BJ (cell line): Measurements from ENCODE around the gene EFCAB6. TPM values are rescaled to one million over a fixed set of nuclear protein-coding genes. Genes with fewer than 3 reads are reported as not detected.

Source experiments
- CTCF ChIA-PET: fragments of 350-600 bp; formaldehyde crosslinking; extraction: SDS; loops from one replicate; lab custom pipeline; 2021; ENCODE audit warnings: antibody characterized with exemption, inconsistent platforms; lab: Yijun Ruan, JAX
- POLR2A ChIA-PET: fragments of 300-600 bp; sonication (Branson Sonifier 250); formaldehyde crosslinking; extraction: SDS; loops from one replicate; lab custom pipeline; 2021; ENCODE audit warnings: antibody characterized with exemption; lab: Charles Lee
- DNase-seq: peaks from one replicate; pipeline ENCODE4 v3.0.0-alpha.2; 2011; ENCODE audit warnings: low read depth
- H3K27me3 ChIP-seq: 2 replicates; pipeline ENCODE4 v1.6.0; 2011; ENCODE audit warnings: low read length; ENCODE audit not compliant: control insufficient read depth, insufficient read depth
- H3K36me3 ChIP-seq: 2 replicates; pipeline ENCODE4 v1.5.1; 2011; ENCODE audit warnings: low read length; ENCODE audit not compliant: control insufficient read depth, insufficient read depth
- H3K4me3 ChIP-seq: 2 replicates; pipeline ENCODE4 v1.5.1; 2011; ENCODE audit warnings: low read depth, mild to moderate bottlenecking, control low read depth, low read length
- CTCF ChIP-seq: IDR thresholded peaks from 2 replicates; pipeline ENCODE4 v1.5.1; 2011; ENCODE audit warnings: low read depth, mild to moderate bottlenecking, control low read depth, inconsistent platforms, low read length, moderate library complexity; ENCODE audit not compliant: insufficient read depth
- polyA plus RNA-seq: library from polyadenylated mRNA; depleted of rRNA; stranded (reverse); fragments of >200 nt; gene quantifications from 2 replicates; pipeline ENCODE4 v1.2.3, GENCODE V29; 2011

EFCAB6 gene
- polyA plus RNA-seq, 1 experiment, result 0.75 TPM

DNA sequence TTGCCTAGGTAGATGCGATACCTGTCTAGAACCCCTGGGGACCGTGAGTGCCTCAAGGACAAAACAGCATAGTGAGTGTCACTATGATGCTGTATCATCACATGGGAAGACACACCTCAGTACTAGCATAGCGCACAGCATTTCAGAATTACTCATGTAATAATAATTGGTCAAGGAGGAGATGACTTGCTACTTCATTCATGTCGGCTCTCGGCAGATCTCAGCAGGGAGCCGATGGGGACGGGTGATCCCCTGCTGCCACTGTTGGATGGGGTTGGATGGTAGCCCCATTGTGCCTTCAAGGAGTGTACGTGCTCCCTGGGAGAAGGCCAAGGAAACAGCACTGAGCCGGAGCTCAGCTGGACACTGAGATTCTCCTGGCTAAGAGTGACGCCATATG lies 186.9 kb downstream of the EFCAB6 start:
- DNase-seq, result no peak
- no peak for TF ChIP-seq CTCF
- no peaks in the 10 kb centered on the region for H3K36me3 ChIP-seq
- ChIA-PET CTCF (no interaction called here), POLR2A (no interaction called here)
- H3K27me3 ChIP-seq, result no peaks in the 10 kb centered on the region
- no peak overlapping the region for H3K4me3 ChIP-seq

- Histone ChIP-seq H3K4me3 (no peak overlapping the region), H3K36me3 (no peaks in the 10 kb centered on the region), H3K27me3 (no peaks in the 10 kb centered on the region)
- DNase-seq, result no peak
- ChIA-PET POLR2A (no interaction called here), CTCF (no interaction called here)
- TF ChIP-seq CTCF, result no peak
Measured at GRCh38 chr22:43624144-43624998, 187.7 kb downstream of the EFCAB6 start.

- DNase-seq, result no peak
- Histone ChIP-seq H3K36me3 (no peaks in the 10 kb centered on the region), H3K27me3 (no peaks in the 10 kb centered on the region), H3K4me3 (no peak overlapping the region)
- ChIA-PET CTCF (no interaction called here), POLR2A (no interaction called here)
- no peak for TF ChIP-seq CTCF
Measured at GRCh38 chr22:43622886-43623285, 189.2 kb downstream of the EFCAB6 start.

DNA sequence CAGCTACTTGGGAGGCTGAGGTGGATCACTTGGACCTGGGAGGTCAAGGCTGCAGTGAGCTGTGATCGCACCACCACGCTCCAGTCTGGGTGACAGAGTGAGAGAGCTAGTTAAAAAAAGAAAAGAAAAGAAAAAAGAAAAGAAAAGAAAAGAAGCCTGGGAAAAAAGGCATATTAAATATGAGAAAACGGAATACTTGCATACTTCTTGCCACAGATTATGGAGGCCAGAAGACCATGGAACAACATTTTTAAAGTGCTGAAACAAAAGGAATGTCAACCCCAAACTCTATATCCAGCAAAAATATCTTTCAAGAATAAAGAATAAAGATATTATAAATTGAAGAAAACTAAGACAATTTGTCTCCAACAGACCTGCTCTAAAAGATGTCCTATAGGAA lies 191.9 kb downstream of the EFCAB6 start:
- Histone ChIP-seq H3K4me3 (no peak overlapping the region), H3K36me3 (no peaks in the 10 kb centered on the region), H3K27me3 (no peaks in the 10 kb centered on the region)
- DNase-seq, result no peak
- no peak for TF ChIP-seq CTCF
- ChIA-PET CTCF (no interaction called here), POLR2A (no interaction called here)

DNA sequence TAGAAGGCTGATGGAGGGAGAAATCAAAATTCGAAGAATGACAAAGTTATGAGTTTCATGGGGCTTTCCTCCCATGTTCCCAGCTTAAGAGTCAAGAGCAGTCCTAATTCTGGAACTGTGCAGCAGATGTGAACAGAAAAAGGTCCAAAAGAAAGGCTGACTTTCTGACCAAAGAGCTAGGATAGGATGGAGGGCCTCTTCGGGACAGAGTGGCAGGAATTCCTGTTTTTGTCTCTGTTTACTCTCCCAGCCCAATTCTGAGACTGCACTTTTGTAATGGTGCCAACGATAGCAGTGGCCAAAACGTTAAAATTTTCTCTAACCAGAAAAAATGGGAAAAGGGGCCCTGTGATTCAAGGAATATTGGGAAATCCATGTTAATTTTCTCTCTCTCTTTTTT lies 193.6 kb downstream of the EFCAB6 start:
- H3K27me3 ChIP-seq, result no peaks in the 10 kb centered on the region
- H3K4me3 ChIP-seq, result no peak overlapping the region
- ChIA-PET POLR2A (no interaction called here), CTCF (no interaction called here)
- DNase-seq, result no peak
- H3K36me3 ChIP-seq, result no peaks in the 10 kb centered on the region
- TF ChIP-seq CTCF, result no peak
